Measurements from ENCODE around the gene IZUMO1. TPM values are rescaled to one million over a fixed set of nuclear protein-coding genes. Genes with fewer than 3 reads are reported as not detected.

IZUMO1 gene
- total and polyA plus RNA-seq, 2 of the 8 experiments (the other 6 are each of a cell fraction or from before 2014, with no cell fraction given), result 0.33 to 1.8 TPM

GRCh38 chr19:48779636-48780035 is 32.9 kb upstream of the IZUMO1 start:
- FAIRE-seq (no peak), DNase-seq (ENCODE audit: low read depth in 1 of 2, low spot score in 2 of 2) (no peak)
- Histone ChIP-seq H3K9ac (replicated peaks in 1 of 4; ENCODE audit: extremely low read depth in 1 of 4, low read depth in 3 of 4, low read length in 3 of 4) (no peak overlapping the region), H3K36me3 (ENCODE audit: control insufficient read depth in 2 of 4, insufficient read depth in 4 of 4, low read length in 3 of 4) (no peaks in the 10 kb centered on the region), H4K91ac (replicated peaks; ENCODE audit: insufficient read length, low read length) (no peak overlapping the region), H3K23ac (ENCODE audit: insufficient read length) (no peak overlapping the region), H3K79me1 (ENCODE audit: low read depth, low read length) (no peaks in the 10 kb centered on the region), H3K18ac (ENCODE audit: extremely low read depth, low read length) (no peak overlapping the region), H2BK120ac (replicated peaks; ENCODE audit: low read depth, low read length) (no peak overlapping the region), H3K14ac (ENCODE audit: insufficient read length) (no peak overlapping the region), H2AFZ (ENCODE audit: low read length) (no peak overlapping the region), H3K23me2 (ENCODE audit: low read depth, low read length) (0 out of 2 replicates have a peak, but pooled peaks cover 2% of the 10 kb centered on the region), H3K4me2 (ENCODE audit: insufficient read depth in 1 of 2, low read depth in 2 of 2, low read length in 2 of 2) (no peak overlapping the region), H2BK5ac (ENCODE audit: low read depth, low read length) (no peak overlapping the region), H3K27me3 (replicated peaks in 1 of 4; ENCODE audit: control insufficient read depth in 3 of 4, extremely low read depth in 1 of 4, insufficient read depth in 3 of 4, low read length in 3 of 4) (peaks cover 0 to 3% (median 0%) of the 10 kb centered on the region in 4 experiments; a peak in 3 of 7 replicates), H3K4ac (replicated peaks; ENCODE audit: insufficient read length, low read depth, low read length) (no peak overlapping the region), H3K27ac (ENCODE audit: low read depth, low read length) (no peak overlapping the region), H4K5ac (ENCODE audit: insufficient read length, low read depth, low read length) (no peak overlapping the region), H3K4me3 (ENCODE audit: extremely low read depth in 1 of 4, insufficient read depth in 2 of 4, low read depth in 3 of 4, low read length in 4 of 4) (no peak overlapping the region), H2BK12ac (ENCODE audit: low read depth, low read length) (no peak overlapping the region), H3K79me2 (ENCODE audit: control insufficient read depth in 1 of 2, insufficient read depth in 2 of 2, low read length in 2 of 2) (no peaks in the 10 kb centered on the region), H3K56ac (replicated peaks; ENCODE audit: insufficient read length, low read depth, low read length) (no peak overlapping the region), H3K4me1 (replicated peaks in 1 of 4; ENCODE audit: control insufficient read depth in 3 of 4, insufficient read depth in 4 of 4, low read length in 3 of 4) (no peaks in the 10 kb centered on the region), H2BK15ac (ENCODE audit: low read length) (no peak overlapping the region), H4K20me1 (replicated peaks in 1 of 2; ENCODE audit: control insufficient read depth in 1 of 2, insufficient read depth in 2 of 2, low read length in 2 of 2) (no peaks in the 10 kb centered on the region), H4K8ac (ENCODE audit: extremely low read depth, insufficient read depth, low read length) (no peak overlapping the region), H3K9me3 (ENCODE audit: insufficient read depth in 2 of 2, low read depth in 1 of 2, low read length in 1 of 2) (no peaks in the 10 kb centered on the region), H2AK5ac (ENCODE audit: low read depth, low read length) (no peak overlapping the region), H2BK20ac (ENCODE audit: low read length) (no peak overlapping the region)
- 71% methylated on average over 1 of the region's 1 CpG; no CpG with 5 or more reads in 1 of the 2 experiments for WGBS, 2 experiments (ENCODE audit: extremely low coverage in 1 of 2, insufficient coverage in 1 of 2, insufficient read length in 1 of 2, insufficient replicate concordance in 2 of 2, low coverage in 1 of 2, low lambda C conversion rate in 2 of 2, missing lambda C conversion rate in 1 of 2)
- POLR2A ChIA-PET (ENCODE audit: partially characterized antibody), result interaction anchor here (0.7 to 2.5 kb wide), 4 partner anchors 10 to 26 kb away, joined by 3 to 11 read pairs (median 6); partner anchors contain the start of gene FGF21
- CTCF ChIA-PET (ENCODE audit: partially characterized antibody), result interaction anchor here (0.6 to 1.2 kb wide), 3 partner anchors 11 to 199 kb away, joined by 3 to 5 read pairs (median 3); no protein-coding TSS in a partner anchor
- TF ChIP-seq SAP30 (IDR thresholded peaks at IDR 0.05; ENCODE audit: insufficient read depth, insufficient replicate concordance, low read length) (no peak), BACH1 (IDR thresholded peaks at IDR 0.05; ENCODE audit: low read length) (no peak), KDM1A (IDR thresholded peaks at IDR 0.05; ENCODE audit: borderline replicate concordance, low read length) (no peak), SIX5 (IDR thresholded peaks at IDR 0.05; ENCODE audit: low read depth, low read length) (no peak), BCL11A (IDR thresholded peaks at IDR 0.05; ENCODE audit: low read depth in 2 of 2, low read length in 2 of 2) (no peak), CHD2 (IDR thresholded peaks at IDR 0.05; ENCODE audit: low read length) (no peak)
